ENCODE data around the gene ZNF774.

DNA sequence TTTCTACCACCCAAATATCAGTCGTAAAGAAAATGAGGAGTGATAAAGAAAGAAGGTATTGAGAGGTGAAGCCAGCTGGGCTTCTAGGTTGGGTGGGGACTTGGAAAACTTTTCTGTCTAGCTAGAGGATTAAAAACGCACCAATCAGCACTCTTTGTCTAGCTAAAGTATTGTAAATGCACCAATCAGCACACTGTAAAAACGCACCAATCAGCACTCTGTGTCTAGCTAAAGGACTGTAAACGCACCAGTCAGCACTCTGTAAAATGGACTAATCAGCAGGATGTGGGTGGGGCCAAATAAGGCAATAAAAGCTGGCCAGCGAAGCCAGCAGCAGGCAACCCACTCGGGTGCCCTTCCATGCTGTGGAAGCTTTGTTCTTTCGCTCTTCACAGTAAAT is 23.0 kb downstream of the ZNF774 start:
- TF ChIP-seq, protein P1, sequence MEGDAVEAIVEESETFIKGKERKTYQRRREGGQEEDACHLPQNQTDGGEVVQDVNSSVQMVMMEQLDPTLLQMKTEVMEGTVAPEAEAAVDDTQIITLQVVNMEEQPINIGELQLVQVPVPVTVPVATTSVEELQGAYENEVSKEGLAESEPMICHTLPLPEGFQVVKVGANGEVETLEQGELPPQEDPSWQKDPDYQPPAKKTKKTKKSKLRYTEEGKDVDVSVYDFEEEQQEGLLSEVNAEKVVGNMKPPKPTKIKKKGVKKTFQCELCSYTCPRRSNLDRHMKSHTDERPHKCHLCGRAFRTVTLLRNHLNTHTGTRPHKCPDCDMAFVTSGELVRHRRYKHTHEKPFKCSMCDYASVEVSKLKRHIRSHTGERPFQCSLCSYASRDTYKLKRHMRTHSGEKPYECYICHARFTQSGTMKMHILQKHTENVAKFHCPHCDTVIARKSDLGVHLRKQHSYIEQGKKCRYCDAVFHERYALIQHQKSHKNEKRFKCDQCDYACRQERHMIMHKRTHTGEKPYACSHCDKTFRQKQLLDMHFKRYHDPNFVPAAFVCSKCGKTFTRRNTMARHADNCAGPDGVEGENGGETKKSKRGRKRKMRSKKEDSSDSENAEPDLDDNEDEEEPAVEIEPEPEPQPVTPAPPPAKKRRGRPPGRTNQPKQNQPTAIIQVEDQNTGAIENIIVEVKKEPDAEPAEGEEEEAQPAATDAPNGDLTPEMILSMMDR (IDR thresholded peaks at IDR 0.05) = no peak
- TF ChIP-seq POLR2A (IDR thresholded peaks at IDR 0.05) = no peak
